AG04450 (cell line): ENCODE results near the gene LTB. TPM values are rescaled to one million over a fixed set of nuclear protein-coding genes. Genes with fewer than 3 reads are reported as not detected.
"Not testable (repeated sequence)": the region's sequence is repeated elsewhere in the genome, so short reads cannot be mapped to it uniquely, and the experiment has no call there.

Source experiments
- CTCF ChIA-PET: fragments of 300-600, 350-600 bp; formaldehyde crosslinking; extraction: SDS; loops from one replicate; lab custom pipeline; 2022; ENCODE audit warnings: antibody characterized with exemption, inconsistent platforms; lab: Charles Lee
- POLR2A ChIA-PET: fragments of 350-600 bp; formaldehyde crosslinking; extraction: SDS; loops from one replicate; lab custom pipeline; 2021; ENCODE audit warnings: antibody characterized with exemption, inconsistent platforms; lab: Yijun Ruan, JAX
- DNase-seq: peaks from one replicate; pipeline ENCODE4 v3.0.0-alpha.2; 2011; ENCODE audit warnings: low read depth, low spot score
- H3K27ac ChIP-seq: one replicate; pipeline ENCODE4 v1.5.1; 2012; ENCODE audit warnings: low read depth, low read length, control low read depth
- H3K27me3 ChIP-seq: one replicate; pipeline ENCODE4 v1.6.0; 2012; ENCODE audit warnings: low read length; ENCODE audit not compliant: control insufficient read depth, insufficient read depth
- H3K4me3 ChIP-seq: 2 replicates; pipeline ENCODE4 v1.5.1; 2011; ENCODE audit warnings: mild to moderate bottlenecking, low read depth, low read length, control low read depth
- H3K9me3 ChIP-seq: 2 replicates; pipeline ENCODE4 v1.5.1; 2012; ENCODE audit warnings: low read length; ENCODE audit not compliant: control insufficient read depth, insufficient read depth
- polyA plus RNA-seq: library from polyadenylated mRNA; depleted of rRNA; stranded (reverse); fragments of >200 nt; gene quantifications from 2 replicates; pipeline ENCODE4 v1.2.3, GENCODE V29; 2011
- TF ChIP-seq, protein P1 (sequence below): IDR thresholded peaks from 2 replicates; pipeline ENCODE4 v1.5.1; 2011; ENCODE audit warnings: low read depth, low read length, control low read depth, inconsistent platforms

LTB gene
- polyA plus RNA-seq, 1 experiment = not detected

DNA sequence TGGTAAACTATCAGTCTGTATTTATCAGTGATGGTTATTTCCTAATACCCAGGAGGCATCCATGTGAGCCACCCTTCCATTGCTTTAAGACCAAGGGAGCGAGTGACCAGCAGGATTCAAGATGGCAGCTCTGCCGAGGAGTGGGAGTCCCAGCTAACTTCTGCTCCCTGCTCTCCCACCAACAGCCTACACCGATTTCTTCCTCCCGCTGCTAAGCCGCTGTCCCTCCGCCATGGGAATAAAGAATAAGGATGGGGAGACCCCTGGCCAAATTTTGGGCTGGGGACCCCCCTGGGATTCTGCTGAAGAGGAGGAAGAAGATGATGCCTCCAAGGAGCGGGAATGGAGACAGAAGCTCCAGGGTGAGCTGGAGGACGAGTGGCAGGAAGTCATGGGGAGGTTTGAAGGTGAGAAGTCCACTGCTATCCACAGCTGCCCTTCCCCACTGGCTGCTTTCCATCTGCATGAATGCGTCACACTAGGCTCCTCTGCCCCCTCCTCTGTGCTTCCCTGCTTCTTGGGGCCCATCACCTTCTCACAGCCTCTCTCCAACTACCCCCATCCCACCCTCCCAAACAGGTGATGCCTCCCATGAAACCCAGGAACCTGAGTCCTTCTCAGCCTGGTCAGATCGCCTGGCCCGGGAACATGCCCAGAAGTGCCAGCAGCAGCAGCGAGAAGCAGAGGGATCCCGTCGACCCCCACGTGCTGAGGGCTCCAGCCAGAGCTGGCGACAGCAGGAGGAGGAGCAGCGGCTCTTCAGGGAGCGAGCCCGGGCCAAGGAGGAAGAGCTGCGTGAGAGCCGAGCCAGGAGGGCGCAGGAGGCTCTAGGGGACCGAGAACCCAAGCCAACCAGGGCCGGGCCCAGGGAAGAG, 24.5 kb downstream of the LTB start:
- POLR2A ChIA-PET = no interaction called here
- no peak overlapping the region for H3K4me3 ChIP-seq
- TF ChIP-seq, protein P1, sequence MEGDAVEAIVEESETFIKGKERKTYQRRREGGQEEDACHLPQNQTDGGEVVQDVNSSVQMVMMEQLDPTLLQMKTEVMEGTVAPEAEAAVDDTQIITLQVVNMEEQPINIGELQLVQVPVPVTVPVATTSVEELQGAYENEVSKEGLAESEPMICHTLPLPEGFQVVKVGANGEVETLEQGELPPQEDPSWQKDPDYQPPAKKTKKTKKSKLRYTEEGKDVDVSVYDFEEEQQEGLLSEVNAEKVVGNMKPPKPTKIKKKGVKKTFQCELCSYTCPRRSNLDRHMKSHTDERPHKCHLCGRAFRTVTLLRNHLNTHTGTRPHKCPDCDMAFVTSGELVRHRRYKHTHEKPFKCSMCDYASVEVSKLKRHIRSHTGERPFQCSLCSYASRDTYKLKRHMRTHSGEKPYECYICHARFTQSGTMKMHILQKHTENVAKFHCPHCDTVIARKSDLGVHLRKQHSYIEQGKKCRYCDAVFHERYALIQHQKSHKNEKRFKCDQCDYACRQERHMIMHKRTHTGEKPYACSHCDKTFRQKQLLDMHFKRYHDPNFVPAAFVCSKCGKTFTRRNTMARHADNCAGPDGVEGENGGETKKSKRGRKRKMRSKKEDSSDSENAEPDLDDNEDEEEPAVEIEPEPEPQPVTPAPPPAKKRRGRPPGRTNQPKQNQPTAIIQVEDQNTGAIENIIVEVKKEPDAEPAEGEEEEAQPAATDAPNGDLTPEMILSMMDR = no peak
- H3K9me3 ChIP-seq = no peaks in the 10 kb centered on the region; the same call in 1 of the 2 replicates
- DNase-seq = no peak
- no peak overlapping the region for H3K27ac ChIP-seq
- CTCF ChIA-PET = interaction anchor here (1.1 to 2.5 kb wide), 2 partner anchors 23 to 40 kb away, joined by 4 to 16 read pairs; no protein-coding TSS in a partner anchor
- no peaks in the 10 kb centered on the region for H3K27me3 ChIP-seq

DNA sequence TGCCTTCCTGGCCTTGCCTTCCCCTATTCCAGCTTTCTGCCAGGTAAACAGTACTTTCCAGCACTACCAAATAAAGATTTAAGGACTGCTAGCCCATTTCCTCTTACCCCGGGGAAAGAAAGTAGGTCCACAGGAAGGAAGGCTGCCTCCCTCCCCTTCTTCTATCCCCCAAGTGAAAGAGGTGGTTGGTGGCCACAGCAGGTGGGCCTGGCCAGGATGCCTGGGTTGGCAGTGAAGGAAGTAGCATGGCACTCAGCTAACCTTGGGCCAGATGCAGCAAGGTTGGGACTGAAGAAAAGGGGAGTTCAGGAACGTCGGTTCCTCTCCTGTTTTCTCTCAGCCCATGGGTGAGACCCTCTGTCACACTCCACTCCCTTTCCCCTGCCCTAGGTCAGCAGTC, 25.9 kb downstream of the LTB start:
- no peak overlapping the region for H3K4me3 ChIP-seq
- no peak for DNase-seq
- no peak overlapping the region for H3K27ac ChIP-seq
- H3K9me3 ChIP-seq = no peaks in the 10 kb centered on the region; the same call in 1 of the 2 replicates
- TF ChIP-seq, protein P1 = no peak
- ChIA-PET CTCF (interaction anchor here (1.1 to 2.5 kb wide), 2 partner anchors 24 to 42 kb away, joined by 4 to 16 read pairs; no protein-coding TSS in a partner anchor), POLR2A (no interaction called here)
- no peaks in the 10 kb centered on the region for H3K27me3 ChIP-seq

DNA sequence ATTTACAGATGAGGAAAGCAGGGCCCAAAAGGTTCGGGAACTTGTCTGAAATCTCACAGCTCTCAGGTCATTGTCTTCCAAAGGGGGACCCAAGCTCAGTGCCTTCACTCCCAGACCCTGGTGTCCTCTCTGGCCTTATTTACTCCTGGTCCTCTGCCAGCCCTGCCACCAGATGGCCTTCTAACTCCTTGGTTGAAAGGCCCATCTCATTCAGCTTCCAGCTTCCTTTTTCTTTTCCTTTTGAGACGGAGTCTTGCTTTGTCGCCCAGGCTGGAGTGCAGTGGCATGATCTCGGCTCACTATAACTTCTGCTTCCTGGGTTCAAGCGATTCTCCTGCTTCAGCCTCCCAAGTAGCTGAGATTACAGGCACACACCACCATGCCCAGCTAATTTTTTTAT, 30.9 kb downstream of the LTB start:
- H3K9me3 ChIP-seq, DNase-seq, H3K27me3 ChIP-seq, POLR2A ChIA-PET, H3K27ac ChIP-seq, H3K4me3 ChIP-seq: not testable (repeated sequence)
- TF ChIP-seq, protein P1 = peak; percentile 36; the same call in 1 of the 2 replicates
- CTCF ChIA-PET = interaction anchor here (0.6 to 14.1 kb wide), 11 partner anchors 12 to 1239 kb away, joined by 3 to 388 read pairs (median 3); partner anchors contain the start of gene NCR3

DNA sequence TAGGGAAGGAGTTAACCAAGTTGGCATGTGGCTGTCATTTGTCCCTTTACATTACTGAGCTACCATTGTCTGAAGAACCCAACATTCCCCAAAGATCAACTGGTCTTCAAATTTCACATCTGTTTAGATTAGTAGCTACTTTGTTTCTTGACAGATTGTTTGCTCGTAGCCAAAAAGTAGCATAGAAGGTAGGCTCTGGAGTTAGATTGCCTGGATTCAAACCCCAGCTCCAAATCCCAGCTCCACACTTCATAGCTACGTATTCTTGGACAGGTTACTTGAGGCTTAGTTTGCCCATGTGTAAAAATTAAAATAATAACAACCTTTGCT, 33.7 kb downstream of the LTB start:
- DNase-seq = no peak
- H3K4me3 ChIP-seq = peak overlapping the region; percentile 60
- TF ChIP-seq, protein P1 = no peak
- CTCF ChIA-PET = interaction anchor here (1.0 to 14.1 kb wide), 3 partner anchors 33 to 56 kb away, joined by 3 to 388 read pairs (median 31); partner anchors contain the start of genes LTB and NCR3
- no peak overlapping the region for H3K27ac ChIP-seq
- H3K27me3 ChIP-seq = no peaks in the 10 kb centered on the region
- H3K9me3 ChIP-seq = peaks cover 3% of the 10 kb centered on the region; the same call in 1 of the 2 replicates
- POLR2A ChIA-PET = no interaction called here
